H1 (cell line): Measurements from ENCODE around the gene C22orf31. TPM values are rescaled to one million over a fixed set of nuclear protein-coding genes. Genes with fewer than 3 reads are reported as not detected.

Experiments
- BACH1 ChIP-seq: IDR thresholded peaks from 2 replicates; pipeline ENCODE4 v1.6.1; 2012; ENCODE audit warnings: low read length, improper control_type of control experiment
- BRCA1 ChIP-seq: IDR thresholded peaks from 2 replicates; pipeline ENCODE4 v1.6.1; 2012; ENCODE audit warnings: low read depth, low read length, improper control_type of control experiment
- CHD1 ChIP-seq: IDR thresholded peaks from 2 replicates; pipeline ENCODE4 v1.6.1; 2012; ENCODE audit warnings: low read depth, low read length, improper control_type of control experiment
- CREB1 ChIP-seq: IDR thresholded peaks from 2 replicates; pipeline ENCODE4 v1.6.1; 2012; ENCODE audit warnings: inconsistent platforms
- CTCF ChIP-seq, 3 experiments: IDR thresholded peaks; 1 replicate in 2 of 3; 2 replicates in 1 of 3; pipeline versions ENCODE4 v1.5.1 to v1.6.1; 2011; ENCODE audit warnings: low read length in 3 of 3, mild to moderate bottlenecking in 3 of 3, inconsistent platforms in 2 of 3, low read depth in 1 of 3, moderate library complexity in 1 of 3; ENCODE audit not compliant: insufficient read depth in 1 of 3; ENCODE audit errors: control extremely low read depth in 1 of 3
- JUND ChIP-seq: IDR thresholded peaks from 2 replicates; pipeline ENCODE4 v1.6.1; 2011; ENCODE audit warnings: mild to moderate bottlenecking, improper control_type of control experiment, low read length
- MAFK ChIP-seq: IDR thresholded peaks from 2 replicates; pipeline ENCODE4 v1.6.1; 2012; ENCODE audit warnings: low read depth, mild to moderate bottlenecking, improper control_type of control experiment, low read length
- RAD21 ChIP-seq, 2 experiments: IDR thresholded peaks in 1 of 2; conservative IDR thresholded peaks in 1 of 2; 2 replicates each; pipeline ENCODE4 v1.6.1; 2011; ENCODE audit warnings: low read depth in 2 of 2, low read length in 2 of 2, improper control_type of control experiment in 1 of 2, inconsistent platforms in 1 of 2, mild to moderate bottlenecking in 1 of 2, moderate library complexity in 1 of 2
- RBBP5 ChIP-seq: IDR thresholded peaks from 2 replicates; pipeline ENCODE4 v1.7.1; 2012; ENCODE audit warnings: low read depth, mild to moderate bottlenecking, inconsistent platforms, low read length, moderate library complexity, borderline replicate concordance
- RNF2 ChIP-seq: fragments of 200-900, 300-1000 bp; sonication (generic); IDR thresholded peaks from 2 replicates; pipeline ENCODE4 v1.7.1; 2016; ENCODE audit warnings: borderline replicate concordance, low read depth, mild to moderate bottlenecking, antibody characterized with exemption, low read length; ENCODE audit not compliant: poor library complexity, severe bottlenecking; ENCODE audit errors: missing control alignments
- SP4 ChIP-seq: IDR thresholded peaks from 2 replicates; pipeline ENCODE4 v1.6.1; 2012; ENCODE audit warnings: low read length, inconsistent platforms
- SUZ12 ChIP-seq: fragments of 200-600 bp; sonication (generic); IDR thresholded peaks from 2 replicates; pipeline ENCODE4 v1.6.1; 2012; ENCODE audit warnings: mild to moderate bottlenecking, inconsistent platforms, low read length, moderate library complexity, mixed read lengths
- TEAD4 ChIP-seq: IDR thresholded peaks from 2 replicates; pipeline ENCODE4 v1.6.1; 2012; ENCODE audit warnings: low read depth, low read length, inconsistent platforms, mixed read lengths
- polyA plus RNA-seq, 7 experiments: library from polyadenylated mRNA; depleted of rRNA in 3 of 7; stranded (reverse) in 5 of 7; unstranded in 2 of 7; fragments of >200 nt in 5 of 7; fragments of 200-250 nt in 2 of 7; gene quantifications; 1 replicate in 5 of 7; 2 replicates in 1 of 7; 4 replicates in 1 of 7; pipeline versions ENCODE4 v1.2.1 to v1.2.3, GENCODE V29; 2011 to 2013; ENCODE audit warnings: missing spikeins in 2 of 7, mixed read lengths in 2 of 7
- total RNA-seq: library from RNA; stranded (reverse); fragmentation: NEBNext Ultra II Directional; extraction: Animal tissue kit (Norgen Biotek cat#: 25700); gene quantifications from 2 replicates; pipeline ENCODE4 v1.2.1, GENCODE V29; 2021

C22orf31 gene
- total and polyA plus RNA-seq, 2 of the 8 experiments (the other 6 are each of a cell fraction or from before 2014, with no cell fraction given) = not detected

- TF ChIP-seq RNF2 (no peak), SP4 (no peak), RAD21 (IDR thresholded peaks at IDR 0.05 in 1 of 2, conservative IDR thresholded peaks at IDR 0.05 in 1 of 2; ENCODE audit: low read depth in 2 of 2, low read length in 2 of 2) (peak in 1 of 2 experiments; percentile 36; a peak in 1 of 4 replicates), CREB1 (peak; percentile 59), MAFK (peak; percentile 44; the same call in 1 of the 2 replicates), CHD1 (no peak), BRCA1 (no peak), SUZ12 (no peak), RBBP5 (no peak), CTCF (IDR thresholded peaks at IDR 0.05; ENCODE audit: control extremely low read depth in 1 of 3, insufficient read depth in 1 of 3, low read depth in 1 of 3, low read length in 3 of 3) (0 out of 4 replicates have a peak, but pooled peaks of 1 of the 3 experiments have one; percentile 6), BACH1 (peak; percentile 89), TEAD4 (no peak), JUND (peak; percentile 88; the same call in 1 of the 2 replicates)
Observed at GRCh38 chr22:29031227-29032011, 30.2 kb downstream of the C22orf31 start (continued).
